ENCODE measurements around the gene KIF21A. TPM values are rescaled to one million over a fixed set of nuclear protein-coding genes. Genes with fewer than 3 reads are reported as not detected.
"Not testable (repeated sequence)": the region's sequence is repeated elsewhere in the genome, so short reads cannot be mapped to it uniquely, and the experiment has no call there.

KIF21A gene
- total RNA-seq, 3 donors from 2014 or later = 26.6 to 28.1 (median 27.4) TPM

GRCh38 chr12:39309516-39309915 lies 133.4 kb downstream of the KIF21A start:
- intact Hi-C loops (cut with DNase I, micrococcal nuclease) = no loop called here
- no peak for ATAC-seq

GRCh38 chr12:39301422-39301821 lies 141.5 kb downstream of the KIF21A start:
- Histone ChIP-seq H3K9me3 (no peaks in the 10 kb centered on the region), H3K36me3 (ENCODE audit: low read depth) (no peaks in the 10 kb centered on the region), H3K4me1 (ENCODE audit: low read depth) (no peaks in the 10 kb centered on the region), H3K4me3 (no peak overlapping the region)
- no peak for DNase-seq
- TF ChIP-seq CTCF (IDR thresholded peaks at IDR 0.05) = no peak
- intact Hi-C loops (cut with DNase I, micrococcal nuclease) = no loop called here
- no peak for ATAC-seq

More at GRCh38 chr12:39309516-39309915, 133.4 kb downstream of the KIF21A start:
- no peaks in the 10 kb centered on the region for H3K4me1 ChIP-seq (ENCODE audit: low read depth)
- no peak for TF ChIP-seq CTCF (IDR thresholded peaks at IDR 0.05)
- DNase-seq = no peak
- no peak overlapping the region for H3K4me3 ChIP-seq
- H3K9me3 ChIP-seq = no peaks in the 10 kb centered on the region
- no peaks in the 10 kb centered on the region for H3K36me3 ChIP-seq (ENCODE audit: low read depth)

- intact Hi-C loops (cut with DNase I, micrococcal nuclease) = no loop called here
- no peak for TF ChIP-seq CTCF (IDR thresholded peaks at IDR 0.05)
- Histone ChIP-seq H3K4me1 (ENCODE audit: low read depth) (no peaks in the 10 kb centered on the region), H3K36me3 (ENCODE audit: low read depth) (no peaks in the 10 kb centered on the region), H3K9me3 (no peaks in the 10 kb centered on the region), H3K4me3 (no peak overlapping the region)
- ATAC-seq (no peak), DNase-seq (no peak)
Observed at GRCh38 chr12:39300799-39301198, 142.1 kb downstream of the KIF21A start.

DNA sequence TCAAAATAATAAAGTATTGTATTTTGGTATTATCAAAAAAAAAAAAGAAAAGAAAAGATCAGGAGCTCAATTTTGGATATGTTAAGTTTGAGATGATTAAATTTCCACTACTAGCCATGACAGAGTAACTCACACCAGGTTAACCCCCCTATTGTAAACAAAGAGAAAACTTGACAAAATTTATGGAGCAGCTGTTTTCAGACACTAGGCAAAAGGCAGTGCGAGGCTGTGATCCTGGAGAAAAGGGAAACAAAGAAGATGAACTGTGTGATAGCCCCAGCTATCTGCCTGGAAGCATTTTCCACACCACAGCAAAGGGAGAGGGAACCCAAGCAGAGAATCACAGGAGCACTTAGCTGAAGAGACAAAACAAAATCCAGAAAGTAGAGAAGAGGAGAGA lies 145.0 kb downstream of the KIF21A start:
- intact Hi-C loops (cut with DNase I, micrococcal nuclease) = no loop called here
- no peak for DNase-seq
- Histone ChIP-seq H3K9me3 (no peaks in the 10 kb centered on the region), H3K36me3 (ENCODE audit: low read depth) (no peaks in the 10 kb centered on the region), H3K4me1 (ENCODE audit: low read depth) (no peaks in the 10 kb centered on the region), H3K4me3 (no peak overlapping the region)
- no peak for ATAC-seq
- no peak for TF ChIP-seq CTCF (IDR thresholded peaks at IDR 0.05)

- DNase-seq (no peak), ATAC-seq (no peak)
- H3K36me3 ChIP-seq (ENCODE audit: low read depth) = no peaks in the 10 kb centered on the region
- intact Hi-C loops (cut with DNase I, micrococcal nuclease) = no loop called here
- no peak for TF ChIP-seq CTCF (IDR thresholded peaks at IDR 0.05)
- no peak overlapping the region for H3K4me3 ChIP-seq
- no peaks in the 10 kb centered on the region for H3K9me3 ChIP-seq
- H3K4me1 ChIP-seq (ENCODE audit: low read depth) = no peaks in the 10 kb centered on the region
Observed at GRCh38 chr12:39296496-39296895, 146.4 kb downstream of the KIF21A start.

DNA sequence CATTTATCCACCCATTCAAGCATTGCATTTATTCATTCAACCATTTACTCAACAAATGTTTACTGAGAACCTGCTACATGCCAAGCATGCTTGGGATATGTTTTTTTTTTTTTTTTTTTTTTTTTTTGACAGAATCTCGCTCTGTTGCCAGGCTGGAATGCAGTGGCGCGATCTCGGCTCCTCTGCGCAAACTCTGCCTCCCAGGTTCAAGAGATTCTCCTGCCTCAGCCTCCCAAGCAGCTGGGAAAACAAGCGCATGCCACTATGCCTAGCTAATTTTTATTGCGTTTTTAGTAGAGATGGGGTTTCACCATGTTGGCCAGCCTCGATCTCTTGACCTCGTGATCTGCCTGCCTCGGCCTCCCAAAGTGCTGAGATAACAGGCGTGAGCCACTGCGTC lies 147.3 kb downstream of the KIF21A start:
- ATAC-seq; H3K9me3 ChIP-seq; DNase-seq; H3K36me3 ChIP-seq (ENCODE audit: low read depth); intact Hi-C loops (cut with DNase I, micrococcal nuclease); H3K4me3 ChIP-seq; H3K4me1 ChIP-seq (ENCODE audit: low read depth): not testable (repeated sequence)
